Measurements from ENCODE around the gene KIAA1217.

KIAA1217 gene

GRCh38 chr10:24209946-24210491, 1.1 kb downstream of the KIAA1217 start:
- DNase-seq = no peak

DNA sequence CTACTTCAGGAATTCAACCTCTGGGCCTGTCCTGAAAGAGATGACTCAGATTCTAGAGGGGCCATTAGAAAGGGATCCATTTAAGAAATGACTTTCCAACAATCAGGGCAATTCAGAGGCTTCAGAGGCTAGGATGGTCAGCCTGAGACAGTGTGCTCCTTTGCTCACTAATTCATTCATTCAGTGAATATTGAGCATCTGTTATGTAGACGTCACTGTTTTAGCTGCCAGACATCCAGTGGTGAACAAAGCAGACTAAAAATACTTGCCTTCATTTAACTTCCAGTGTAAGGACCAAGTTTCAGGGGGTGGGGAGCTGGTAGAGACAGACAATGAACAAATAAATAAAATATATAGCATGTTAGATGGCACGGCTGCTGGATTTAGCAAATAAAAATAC, 1.6 kb downstream of the KIAA1217 start:
- no peak for DNase-seq

- DNase-seq = no peak
Observed at GRCh38 chr10:24213266-24213665, 4.3 kb downstream of the KIAA1217 start.

GRCh38 chr10:24213881-24214280, 4.9 kb downstream of the KIAA1217 start:
- DNase-seq = no peak

- no peak for DNase-seq
Observed at GRCh38 chr10:24214762-24215161, 5.8 kb downstream of the KIAA1217 start.

- no peak for DNase-seq
Observed at GRCh38 chr10:24215196-24215595, 6.3 kb downstream of the KIAA1217 start.

DNA sequence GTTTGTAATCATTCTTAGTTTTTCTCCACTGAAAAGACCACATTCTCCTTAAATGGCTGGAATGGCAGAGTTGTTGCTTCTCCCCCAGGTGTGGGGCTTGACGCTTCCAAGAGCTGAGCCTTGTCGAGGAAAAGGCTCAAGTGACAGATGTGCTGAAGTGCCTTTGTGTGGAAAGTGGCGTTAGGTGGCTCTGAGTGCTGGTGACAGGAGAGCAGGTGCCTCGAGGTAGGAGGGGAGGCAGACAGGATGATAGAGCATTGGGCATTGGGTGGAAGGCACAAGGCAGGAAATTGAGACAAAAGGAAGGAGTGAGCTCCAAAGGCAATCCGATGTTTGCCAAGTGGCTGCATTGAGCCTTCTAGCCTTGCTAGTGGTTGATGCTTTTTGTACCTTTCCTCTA, 6.7 kb downstream of the KIAA1217 start:
- no peak for DNase-seq

- DNase-seq = no peak
Observed at GRCh38 chr10:24219963-24220362, 11.0 kb downstream of the KIAA1217 start.

DNA sequence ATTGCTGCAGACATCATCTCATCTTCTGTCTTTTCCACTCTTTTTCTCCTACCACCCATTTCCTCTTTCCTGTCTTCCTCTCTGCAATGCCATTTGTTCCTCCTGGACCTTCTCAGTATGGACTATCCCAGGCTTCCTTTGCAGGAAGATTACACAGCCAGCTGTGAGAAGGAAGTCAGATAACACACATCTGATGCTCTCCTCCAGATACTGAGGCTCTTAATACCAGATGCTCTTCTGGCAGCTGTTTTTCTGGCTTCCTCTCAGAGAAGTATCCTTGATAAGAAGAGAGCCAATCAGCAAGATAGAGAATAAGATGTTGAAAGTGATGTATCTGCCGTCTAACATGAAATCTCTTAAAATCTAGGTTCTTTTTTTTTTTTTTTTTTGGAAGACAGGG, 14.4 kb downstream of the KIAA1217 start:
- DNase-seq = no peak

DNA sequence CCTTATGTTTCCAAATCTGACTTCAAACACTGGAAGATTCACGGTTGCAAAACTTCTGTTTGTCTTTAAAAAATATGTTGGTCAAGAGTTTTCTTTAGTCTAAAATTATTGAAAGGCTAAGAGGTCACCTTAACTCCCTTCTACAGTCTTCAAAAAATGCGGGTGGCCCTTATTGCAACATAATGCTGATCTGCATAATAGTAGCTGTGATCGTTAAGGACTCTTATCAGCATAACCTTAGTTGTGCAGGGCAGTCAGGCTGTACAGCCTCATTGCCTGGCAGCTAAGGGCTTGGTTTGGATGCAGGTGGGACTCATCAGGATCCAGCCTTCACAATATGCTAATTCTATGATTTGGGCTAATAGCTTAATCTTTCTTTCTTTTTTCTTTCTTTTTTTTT, 15.0 kb downstream of the KIAA1217 start:
- no peak for DNase-seq

DNA sequence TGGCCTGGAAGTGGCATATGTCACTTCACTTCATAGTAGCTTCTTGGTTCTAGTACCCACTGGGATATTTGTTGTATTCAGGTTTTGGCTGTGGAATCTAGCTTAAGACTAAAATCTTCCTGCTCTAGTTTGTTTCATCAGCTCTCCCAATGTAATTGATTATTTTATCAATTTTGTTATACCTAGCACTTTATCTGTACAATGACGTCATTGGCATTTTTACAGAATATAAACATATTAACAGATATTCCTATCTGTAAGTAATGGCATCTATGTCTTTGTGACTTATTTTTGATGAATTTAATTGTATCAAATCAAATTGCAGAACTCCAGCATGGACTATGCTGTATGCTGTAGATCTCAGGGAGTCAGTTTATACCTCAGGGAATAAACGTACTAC, 19.7 kb downstream of the KIAA1217 start:
- no peak for DNase-seq

- no peak for DNase-seq
Observed at GRCh38 chr10:24229909-24230308, 21.0 kb downstream of the KIAA1217 start.

DNA sequence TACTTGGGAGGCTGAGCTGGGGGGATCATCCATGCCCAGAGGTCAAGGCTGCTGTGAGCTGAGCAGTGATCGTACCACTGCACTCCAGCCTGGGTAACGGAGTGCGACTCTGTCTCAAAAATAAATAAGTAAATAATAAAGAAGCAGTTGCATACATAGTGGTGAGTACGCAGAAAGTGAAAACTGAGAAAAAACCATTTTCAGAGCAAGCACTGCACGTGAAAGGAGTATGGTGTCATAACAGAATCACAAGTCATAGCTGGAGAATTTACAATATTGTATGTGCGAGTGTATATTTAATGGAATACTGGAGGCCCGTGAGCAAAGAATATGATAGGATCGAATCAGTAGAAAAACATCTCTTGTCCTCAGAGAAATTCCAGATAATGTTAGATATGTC, 22.3 kb downstream of the KIAA1217 start:
- DNase-seq = no peak

DNA sequence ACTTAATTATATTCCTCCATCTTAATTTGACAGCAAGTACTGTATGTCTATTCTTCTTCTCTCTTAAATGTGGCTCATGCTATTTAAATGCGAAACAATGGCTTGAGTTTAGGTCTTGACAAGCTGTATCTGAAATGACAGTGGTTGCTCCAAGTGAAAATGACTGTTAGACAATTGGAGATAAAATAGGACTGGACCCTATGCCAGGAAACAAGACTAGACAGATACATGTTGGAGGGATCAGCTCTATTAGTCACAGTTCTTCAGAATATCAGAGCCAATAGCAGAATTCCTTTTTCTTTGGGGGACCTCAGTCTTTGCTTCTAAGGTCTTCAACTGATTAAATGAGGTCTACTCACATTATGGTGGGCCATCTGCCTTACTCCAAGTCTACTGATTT, 25.8 kb downstream of the KIAA1217 start:
- no peak for DNase-seq

GRCh38 chr10:24235471-24235870, 26.5 kb downstream of the KIAA1217 start:
- no peak for DNase-seq

DNA sequence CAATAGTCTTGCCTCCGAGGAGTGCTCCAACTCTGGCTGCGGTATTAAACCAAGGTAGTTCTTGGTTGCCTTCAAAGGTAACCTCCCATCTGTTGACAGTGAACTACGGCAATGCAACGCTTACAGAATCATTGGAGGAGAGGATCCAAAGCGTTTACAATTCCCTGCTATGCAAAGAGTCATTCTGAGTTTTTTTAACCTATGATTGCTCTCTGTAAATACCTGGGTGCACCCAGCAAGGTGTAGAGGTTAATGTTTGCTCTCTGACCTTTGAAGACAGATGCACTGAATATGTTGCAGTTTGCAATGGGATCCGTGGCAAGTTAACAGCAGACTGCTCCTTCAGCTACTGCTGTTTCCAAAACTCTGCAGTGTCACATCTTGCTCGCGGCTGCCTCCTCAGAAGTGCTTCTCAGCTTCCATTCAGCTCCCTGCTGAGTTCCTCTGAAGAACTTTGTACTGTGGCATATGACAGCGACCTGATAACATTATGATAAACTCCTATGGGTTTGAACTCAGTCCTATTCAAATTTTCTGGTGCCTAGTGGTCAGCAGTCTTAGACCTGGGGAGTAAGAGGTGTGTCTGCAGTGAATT, 29.0 kb downstream of the KIAA1217 start:
- DNase-seq = no peak

GRCh38 chr10:24238519-24239247, 29.7 kb downstream of the KIAA1217 start:
- DNase-seq = no peak

DNA sequence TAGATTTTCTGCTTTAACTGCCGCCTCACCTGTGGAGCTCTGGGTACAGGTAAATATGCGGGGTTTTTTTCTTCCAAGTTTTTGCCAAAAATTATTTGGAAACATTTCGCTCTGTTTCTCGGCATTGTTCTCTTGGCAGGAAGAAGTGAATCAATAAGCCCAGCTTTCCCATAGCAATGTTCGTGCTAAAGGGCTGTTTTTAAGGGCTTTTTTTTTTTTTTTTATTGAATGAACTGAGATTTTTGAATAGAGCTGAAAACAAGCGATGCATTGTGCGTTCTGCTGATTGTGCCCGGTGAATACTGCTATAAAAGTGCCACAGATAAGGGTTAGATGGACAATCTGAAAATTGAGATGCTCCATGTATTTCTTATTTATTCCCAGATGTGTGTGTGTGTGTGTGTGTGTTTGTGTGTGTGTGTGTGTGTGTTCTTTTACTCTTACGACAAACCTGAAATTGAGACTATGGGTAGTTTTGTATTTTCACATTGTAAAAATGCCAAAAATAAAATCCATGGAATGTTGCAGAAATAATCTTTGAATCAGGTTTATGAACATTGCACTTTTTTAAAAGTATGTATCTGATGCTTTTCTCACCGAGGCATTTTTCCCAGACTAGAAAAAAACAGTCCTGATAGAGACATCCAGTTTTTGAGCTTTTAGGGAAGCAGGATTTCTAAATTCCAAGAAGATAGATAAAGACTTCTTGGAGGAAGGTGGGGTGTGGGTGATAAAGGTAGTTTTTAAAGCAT, 30.5 kb downstream of the KIAA1217 start:
- DNase-seq = no peak

GRCh38 chr10:24240041-24240751, 31.3 kb downstream of the KIAA1217 start:
- no peak for DNase-seq

GRCh38 chr10:24241536-24242040, 32.6 kb downstream of the KIAA1217 start:
- DNase-seq = no peak

DNA sequence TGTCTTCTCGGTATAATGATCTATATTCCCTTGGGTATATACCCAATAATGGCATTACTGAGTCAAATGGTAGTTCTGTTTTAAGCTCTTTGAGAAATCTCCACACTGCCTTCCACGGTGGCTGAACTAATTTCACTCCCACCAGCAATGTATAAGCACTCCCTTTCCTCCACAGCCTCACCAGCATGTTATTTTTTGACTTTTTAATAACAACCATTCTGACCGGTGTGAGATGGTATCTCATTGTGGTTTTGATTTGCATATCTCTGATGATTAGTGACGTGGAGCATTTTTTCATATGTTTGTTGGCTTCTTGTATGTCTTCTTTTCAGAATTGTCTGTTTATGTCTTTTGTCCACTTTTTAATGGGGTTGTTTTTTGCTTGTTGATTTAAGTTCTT, 33.6 kb downstream of the KIAA1217 start:
- no peak for DNase-seq

- no peak for DNase-seq
Observed at GRCh38 chr10:24246365-24246764, 37.4 kb downstream of the KIAA1217 start.

DNA sequence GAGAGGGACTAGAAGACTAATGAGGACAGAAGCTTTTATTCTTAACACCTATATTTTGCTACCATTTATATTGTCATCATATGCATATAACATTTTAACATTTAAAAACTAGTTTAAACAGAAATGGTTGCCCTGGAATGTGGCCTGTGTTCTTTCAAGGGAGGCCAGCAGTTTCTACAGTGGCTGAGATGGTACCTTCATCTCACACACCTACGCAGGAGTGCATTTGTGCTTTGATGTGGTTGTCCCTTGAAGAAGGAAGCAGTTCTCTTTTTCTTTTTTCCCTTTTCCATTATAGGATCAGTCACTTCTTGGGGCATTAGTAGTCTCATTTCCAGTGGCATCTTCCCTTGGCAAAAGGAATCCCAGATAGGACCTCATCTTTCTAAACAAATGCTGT, 38.9 kb downstream of the KIAA1217 start:
- DNase-seq = no peak
